K562 (cell line): ENCODE measurements around the gene HPDL. TPM values are rescaled to one million over a fixed set of nuclear protein-coding genes. Genes with fewer than 3 reads are reported as not detected.

Source experiments
- CHCHD3 ChIP-seq: fragments of 250-450 bp; sonication (Bioruptor Pico); IDR thresholded peaks from 2 replicates; pipeline ENCODE4 v2.1.2; 2022; ENCODE audit warnings: mild to moderate bottlenecking
- CREB3L1 ChIP-seq: fragments of 450-650 bp; IDR thresholded peaks from 2 replicates; pipeline ENCODE4 v1.6.1; 2014; ENCODE audit warnings: low read depth, mild to moderate bottlenecking, moderate library complexity, borderline replicate concordance
- ETS1 ChIP-seq: conservative IDR thresholded peaks from 2 replicates; pipeline ENCODE4 v1.6.1; 2011; ENCODE audit warnings: low read depth, mild to moderate bottlenecking, low read length; ENCODE audit not compliant: control insufficient read depth
- HLTF ChIP-seq: fragments of 450-650 bp; IDR thresholded peaks from 2 replicates; pipeline ENCODE4 v1.6.1; 2016
- KAT8 ChIP-seq: fragments of 450-650 bp; IDR thresholded peaks from 2 replicates; pipeline ENCODE4 v1.6.1; 2016; ENCODE audit warnings: low read depth, mild to moderate bottlenecking
- L3MBTL2 ChIP-seq: fragments of 450-650 bp; IDR thresholded peaks from 2 replicates; pipeline ENCODE4 v1.6.1; 2016; ENCODE audit warnings: mild to moderate bottlenecking, moderate library complexity
- MEF2A ChIP-seq: IDR thresholded peaks from 2 replicates; pipeline ENCODE4 v1.6.1; 2011; ENCODE audit warnings: low read depth, mild to moderate bottlenecking, low read length, moderate library complexity; ENCODE audit not compliant: control insufficient read depth
- SRF ChIP-seq, 2 experiments: fragments of 250-450, 450-650 bp in 1 of 2; sonication (Bioruptor Pico) in 1 of 2; sonication (generic) in 1 of 2; formaldehyde crosslinking; IDR thresholded peaks; 2 replicates each; pipeline versions ENCODE4 v1.5.0 to v1.5.1; 2020 to 2022; ENCODE audit warnings: mild to moderate bottlenecking in 1 of 2, missing genetic modification reagents in 1 of 2
- TRIM24 ChIP-seq, 2 experiments: fragments of 450-650 bp; IDR thresholded peaks; 2 replicates each; pipeline ENCODE4 v1.6.1; 2016
- TRIM28 ChIP-seq: fragments of 450-650 bp; IDR thresholded peaks from 2 replicates; pipeline ENCODE4 v1.6.1; 2017
- ZNF449 ChIP-seq: fragments of 250-450 bp; sonication (Bioruptor Pico); IDR thresholded peaks from 2 replicates; pipeline ENCODE4 v1.8.0; 2022; ENCODE audit warnings: moderate library complexity, mild to moderate bottlenecking, inconsistent platforms
- ZNF609 ChIP-seq: sonication (generic); formaldehyde crosslinking; IDR thresholded peaks from 2 replicates; pipeline ENCODE4 v1.8.1; 2023; ENCODE audit warnings: missing genetic modification reagents, mild to moderate bottlenecking, borderline replicate concordance
- polyA plus RNA-seq, 8 experiments: library from polyadenylated mRNA; depleted of rRNA in 4 of 8; stranded (reverse) in 5 of 8; unstranded in 3 of 8; fragments of >200 nt; fragmentation: Nextera tagmentation in 2 of 8; fragmentation: Illumina TruSeq in 1 of 8; extraction: Ambion mirVana in 2 of 8; extraction: Trizol in 1 of 8; gene quantifications; 2 replicates each; pipeline versions ENCODE4 v1.2.1 to v1.2.3, GENCODE V29; 2011 to 2014; ENCODE audit warnings: inconsistent platforms in 1 of 8, missing spikeins in 1 of 8
- total RNA-seq, 7 experiments: library from RNA; depleted of rRNA in 6 of 7; stranded (reverse); fragments of >200 nt in 6 of 7; fragmentation: Illumina TruSeq in 2 of 7; extraction: Trizol in 2 of 7; gene quantifications; 2 replicates each; pipeline versions ENCODE4 v1.2.1 to v1.2.3, GENCODE V29; 2011 to 2021; ENCODE audit warnings: low replicate concordance in 1 of 7
- TF ChIP-seq, protein P1 (sequence below): sonication (generic); formaldehyde crosslinking; IDR thresholded peaks from 2 replicates; pipeline ENCODE4 v1.8.0; 2022; ENCODE audit warnings: mild to moderate bottlenecking, missing genetic modification reagents
- TF ChIP-seq, protein P2 (sequence below): fragments of 450-650 bp; IDR thresholded peaks from 2 replicates; pipeline ENCODE4 v1.6.1; 2018; ENCODE audit not compliant: partially characterized antibody

The HPDL gene
- total and polyA plus RNA-seq, 9 of the 15 experiments (the other 6 are each of a cell fraction or from before 2014, with no cell fraction given): not detected

DNA sequence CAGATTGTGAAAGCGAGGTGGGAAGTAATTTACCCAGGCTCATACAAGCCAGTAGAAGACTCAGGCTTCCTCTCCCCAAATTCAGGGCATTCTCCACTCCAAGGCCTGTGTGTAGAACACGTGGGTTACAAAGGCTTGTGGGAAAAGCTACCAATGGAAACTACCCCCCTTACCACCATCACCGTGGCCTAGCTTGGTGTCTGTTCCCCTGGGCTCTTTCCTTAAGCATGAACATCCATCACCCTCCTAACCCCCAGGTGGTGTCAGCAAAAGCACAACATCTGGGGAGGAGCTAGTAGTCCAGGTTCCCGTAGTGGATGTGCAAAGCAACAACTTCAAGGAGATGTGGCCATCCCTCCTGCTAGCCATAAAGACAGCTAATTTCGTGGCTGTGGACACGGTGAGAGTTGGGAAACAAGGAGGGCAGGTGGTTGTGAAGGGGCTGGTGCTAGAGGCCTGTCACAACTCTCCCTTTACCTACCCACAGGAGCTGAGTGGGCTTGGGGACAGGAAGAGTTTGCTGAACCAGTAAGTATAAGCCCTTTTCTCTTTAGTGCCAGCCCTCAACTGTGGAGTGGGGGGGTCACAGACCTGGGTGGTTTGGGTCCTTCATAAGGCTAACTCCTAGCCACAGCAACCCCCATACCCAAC lies 14.2 kb downstream of the HPDL start (continued):
- TF ChIP-seq CREB3L1: no peak
- TF ChIP-seq SRF (CRISPR knock-in tag; IDR thresholded peaks at IDR 0.05): no peak
- TF ChIP-seq TRIM28: no peak
- peak; percentile 42; the same call in 1 of the 2 replicates for TF ChIP-seq KAT8
- TF ChIP-seq HLTF: peak; percentile 21; the same call in 1 of the 2 replicates
- no peak for TF ChIP-seq L3MBTL2
- TF ChIP-seq, protein P1, sequence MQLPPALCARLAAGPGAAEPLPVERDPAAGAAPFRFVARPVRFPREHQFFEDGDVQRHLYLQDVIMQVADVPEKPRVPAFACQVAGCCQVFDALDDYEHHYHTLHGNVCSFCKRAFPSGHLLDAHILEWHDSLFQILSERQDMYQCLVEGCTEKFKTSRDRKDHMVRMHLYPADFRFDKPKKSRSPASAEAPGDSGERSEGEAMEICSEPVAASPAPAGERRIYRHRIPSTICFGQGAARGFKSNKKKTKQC (CRISPR knock-in tag): no peak
- TF ChIP-seq CHCHD3 (CRISPR knock-in tag): no peak
- no peak for TF ChIP-seq ZNF609 (CRISPR knock-in tag)
- TF ChIP-seq ETS1: no peak
- TF ChIP-seq MEF2A: no peak
- TF ChIP-seq, protein P2, sequence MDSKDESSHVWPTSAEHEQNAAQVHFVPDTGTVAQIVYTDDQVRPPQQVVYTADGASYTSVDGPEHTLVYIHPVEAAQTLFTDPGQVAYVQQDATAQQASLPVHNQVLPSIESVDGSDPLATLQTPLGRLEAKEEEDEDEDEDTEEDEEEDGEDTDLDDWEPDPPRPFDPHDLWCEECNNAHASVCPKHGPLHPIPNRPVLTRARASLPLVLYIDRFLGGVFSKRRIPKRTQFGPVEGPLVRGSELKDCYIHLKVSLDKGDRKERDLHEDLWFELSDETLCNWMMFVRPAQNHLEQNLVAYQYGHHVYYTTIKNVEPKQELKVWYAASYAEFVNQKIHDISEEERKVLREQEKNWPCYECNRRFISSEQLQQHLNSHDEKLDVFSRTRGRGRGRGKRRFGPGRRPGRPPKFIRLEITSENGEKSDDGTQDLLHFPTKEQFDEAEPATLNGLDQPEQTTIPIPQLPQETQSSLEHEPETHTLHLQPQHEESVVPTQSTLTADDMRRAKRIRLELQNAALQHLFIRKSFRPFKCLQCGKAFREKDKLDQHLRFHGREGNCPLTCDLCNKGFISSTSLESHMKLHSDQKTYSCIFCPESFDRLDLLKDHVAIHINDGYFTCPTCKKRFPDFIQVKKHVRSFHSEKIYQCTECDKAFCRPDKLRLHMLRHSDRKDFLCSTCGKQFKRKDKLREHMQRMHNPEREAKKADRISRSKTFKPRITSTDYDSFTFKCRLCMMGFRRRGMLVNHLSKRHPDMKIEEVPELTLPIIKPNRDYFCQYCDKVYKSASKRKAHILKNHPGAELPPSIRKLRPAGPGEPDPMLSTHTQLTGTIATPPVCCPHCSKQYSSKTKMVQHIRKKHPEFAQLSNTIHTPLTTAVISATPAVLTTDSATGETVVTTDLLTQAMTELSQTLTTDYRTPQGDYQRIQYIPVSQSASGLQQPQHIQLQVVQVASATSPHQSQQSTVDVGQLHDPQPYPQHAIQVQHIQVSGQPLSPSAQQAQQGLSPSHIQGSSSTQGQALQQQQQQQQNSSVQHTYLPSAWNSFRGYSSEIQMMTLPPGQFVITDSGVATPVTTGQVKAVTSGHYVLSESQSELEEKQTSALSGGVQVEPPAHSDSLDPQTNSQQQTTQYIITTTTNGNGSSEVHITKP: no peak
- no peak for TF ChIP-seq TRIM24 (IDR thresholded peaks at IDR 0.05)
- no peak for TF ChIP-seq ZNF449 (CRISPR knock-in tag)
